G401.6 (cell line): ENCODE measurements around the gene GPSM1.

ENCODE experiments used
- FAIRE-seq: peaks from 2 replicates; lab custom pipeline; 2012; peaks lifted over from hg19 to GRCh38; lab: Jason Lieb, UNC

GPSM1 gene

DNA sequence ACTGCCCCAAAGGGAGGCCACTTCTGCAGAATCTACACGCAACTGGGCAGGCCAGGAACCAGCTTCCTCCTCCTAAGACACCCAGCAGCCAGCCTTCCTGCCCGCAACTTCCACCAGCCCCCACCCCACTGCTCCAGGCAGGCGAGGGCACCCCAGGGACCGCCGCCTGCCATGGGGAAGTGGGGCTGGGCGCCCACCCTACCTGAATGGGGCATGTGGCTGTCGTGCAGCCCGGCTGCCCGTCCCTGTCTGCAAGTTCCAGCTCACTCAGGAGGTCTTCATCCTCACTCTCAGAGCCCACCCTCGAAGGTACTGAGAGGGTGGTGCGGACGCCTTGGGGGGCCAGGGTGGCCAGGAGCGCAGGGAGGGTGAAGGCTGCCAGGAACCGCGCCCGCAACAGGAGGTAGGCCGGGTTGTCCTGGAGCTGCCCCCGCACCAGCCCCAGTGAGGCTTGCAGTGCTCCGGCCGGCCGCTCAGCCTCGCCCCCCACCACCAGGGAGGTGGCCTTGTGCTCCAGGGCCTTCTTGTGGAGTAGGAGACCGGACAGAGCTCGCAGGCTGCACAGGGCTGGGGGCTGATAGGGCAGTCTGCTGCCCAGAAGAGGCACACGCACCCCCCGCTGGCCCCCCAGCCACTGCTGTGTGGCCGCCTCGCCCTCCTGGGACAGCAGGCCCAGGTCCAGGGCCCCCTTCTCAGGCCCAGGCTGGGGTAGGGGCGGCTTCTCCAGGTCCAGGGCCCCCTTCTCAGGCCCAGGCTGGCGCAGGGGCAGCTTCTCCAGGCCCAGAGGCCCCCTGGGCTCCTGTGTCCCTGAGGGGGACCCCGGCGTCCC is 50.2 kb downstream of the GPSM1 start:
- no peak for FAIRE-seq

DNA sequence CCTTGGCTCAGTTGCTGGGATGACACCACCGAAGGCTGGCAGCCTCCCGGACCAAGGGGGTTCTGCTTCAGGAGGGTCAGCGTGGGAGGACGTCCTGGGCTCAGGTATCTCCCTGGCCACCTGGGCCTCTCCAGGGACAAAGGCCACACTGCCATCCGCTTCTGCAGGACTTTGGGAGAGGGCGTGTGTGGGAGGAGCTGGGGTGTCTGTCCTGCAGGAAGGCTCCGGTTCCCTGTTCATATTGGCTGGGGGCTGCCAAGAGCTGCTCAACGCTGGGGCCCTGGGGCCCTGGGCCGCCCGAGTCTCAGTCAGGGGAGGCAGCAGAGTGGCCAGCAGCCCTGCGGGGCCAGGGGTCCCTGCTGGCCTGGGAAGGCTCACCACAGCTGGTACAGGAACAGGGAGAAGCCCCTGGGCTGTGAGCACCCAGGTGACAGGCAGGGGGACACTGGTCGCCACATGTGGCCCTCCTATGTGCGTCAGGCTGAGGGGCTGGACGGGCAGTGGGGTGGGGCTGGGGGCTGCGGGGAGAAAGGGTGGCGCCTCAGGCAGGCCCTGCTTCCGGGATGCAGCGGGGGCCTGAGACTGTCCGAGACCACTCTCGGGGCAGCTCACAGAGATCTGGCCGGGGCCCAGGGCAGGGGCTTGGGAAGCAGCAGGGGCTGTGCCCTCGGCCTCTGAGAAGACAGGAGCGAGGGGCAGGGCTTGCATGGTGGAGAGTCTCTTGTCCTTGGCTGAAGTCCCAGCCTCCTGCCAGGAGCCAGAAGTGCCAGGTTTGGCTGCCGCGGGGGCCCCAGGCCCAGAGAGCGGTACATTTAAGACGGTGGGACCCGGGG is 51.0 kb downstream of the GPSM1 start:
- no peak for FAIRE-seq

DNA sequence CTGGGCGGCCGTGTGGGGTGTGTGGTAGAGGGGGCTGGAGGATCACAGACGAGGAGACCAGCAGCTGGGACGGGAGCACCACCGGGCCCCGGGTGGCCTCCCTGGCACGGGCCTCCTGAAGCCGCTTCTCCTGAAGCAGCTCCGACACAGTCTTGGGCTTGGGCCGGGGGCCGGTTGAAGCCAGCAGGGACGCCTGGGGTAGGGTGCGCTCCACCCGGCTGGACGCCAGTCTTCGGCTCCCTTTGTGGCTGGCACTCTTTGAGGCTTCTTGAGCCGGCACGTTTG is 51.6 kb downstream of the GPSM1 start:
- no peak for FAIRE-seq

GRCh38 chr9:136379401-136379800 is 52.1 kb downstream of the GPSM1 start:
- no peak for FAIRE-seq

- FAIRE-seq: no peak
These were observed 52.6 kb downstream of the GPSM1 start for GRCh38 chr9:136379891-136380290.

- FAIRE-seq: no peak
These were observed 53.0 kb downstream of the GPSM1 start for GRCh38 chr9:136380381-136380780.

GRCh38 chr9:136381311-136381710 is 54.0 kb downstream of the GPSM1 start:
- FAIRE-seq: no peak

GRCh38 chr9:136381966-136382513 is 54.7 kb downstream of the GPSM1 start:
- FAIRE-seq: no peak

DNA sequence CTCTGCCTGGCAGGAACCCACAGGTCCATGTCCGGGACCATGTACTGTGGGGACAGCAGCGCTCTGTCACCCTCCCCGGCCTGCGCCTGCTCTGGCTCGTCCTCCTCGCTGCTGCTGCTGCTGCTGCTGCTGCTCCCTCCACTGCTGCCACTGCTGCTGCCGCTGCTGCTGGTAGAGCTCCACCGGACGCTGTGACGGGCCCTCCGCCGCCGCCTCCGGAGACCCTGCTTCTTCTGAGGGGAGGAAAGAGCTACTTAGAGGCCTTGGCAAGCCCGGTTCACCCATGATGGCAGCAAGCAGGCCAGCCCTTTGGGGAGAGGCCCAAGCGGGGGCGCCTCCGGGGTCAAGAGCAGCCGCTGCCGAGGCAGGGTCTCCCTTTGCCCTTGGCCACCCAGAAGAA is 56.1 kb downstream of the GPSM1 start:
- FAIRE-seq: no peak

GRCh38 chr9:136385015-136385414 is 57.7 kb downstream of the GPSM1 start:
- no peak for FAIRE-seq

DNA sequence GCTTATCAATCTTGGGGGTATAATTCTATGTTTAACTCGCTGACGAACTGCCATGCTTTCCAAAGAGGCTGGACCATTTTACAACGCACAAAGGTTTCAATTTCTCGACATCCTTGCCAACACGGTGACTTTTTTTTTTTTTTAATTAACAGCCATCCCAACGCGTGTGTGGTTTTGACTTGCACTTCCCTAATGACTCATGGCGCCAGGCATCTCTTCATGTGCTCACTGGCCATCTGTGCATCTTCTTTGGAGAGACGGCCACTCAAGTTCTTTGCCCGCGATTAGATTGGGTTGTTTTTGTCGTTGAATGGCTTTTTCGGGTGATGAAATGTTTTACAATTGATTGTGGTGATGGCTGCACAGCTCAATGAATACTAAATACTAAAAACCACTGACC is 58.7 kb downstream of the GPSM1 start:
- no peak for FAIRE-seq

- no peak for FAIRE-seq
These were observed 59.9 kb downstream of the GPSM1 start for GRCh38 chr9:136387217-136387616.

DNA sequence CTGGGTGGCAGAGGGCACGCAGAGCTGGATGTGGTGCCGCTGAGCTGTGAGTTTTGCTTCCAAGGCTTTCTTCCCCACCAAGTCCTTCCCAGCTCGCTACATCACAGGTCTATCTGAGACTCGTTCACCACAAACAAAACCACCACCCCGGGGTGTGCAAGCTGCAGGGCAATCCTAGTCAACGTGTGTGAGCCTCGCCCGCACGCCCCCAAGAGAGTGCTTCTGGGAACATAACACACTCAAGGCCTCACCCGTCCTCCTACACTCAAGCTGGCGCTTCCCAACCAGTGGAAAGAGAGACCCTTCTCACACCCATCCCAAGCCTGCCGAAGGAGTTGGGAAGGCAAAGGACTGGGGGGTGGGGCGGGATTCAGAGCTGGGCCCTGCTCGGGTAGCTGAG is 62.1 kb downstream of the GPSM1 start:
- no peak for FAIRE-seq

DNA sequence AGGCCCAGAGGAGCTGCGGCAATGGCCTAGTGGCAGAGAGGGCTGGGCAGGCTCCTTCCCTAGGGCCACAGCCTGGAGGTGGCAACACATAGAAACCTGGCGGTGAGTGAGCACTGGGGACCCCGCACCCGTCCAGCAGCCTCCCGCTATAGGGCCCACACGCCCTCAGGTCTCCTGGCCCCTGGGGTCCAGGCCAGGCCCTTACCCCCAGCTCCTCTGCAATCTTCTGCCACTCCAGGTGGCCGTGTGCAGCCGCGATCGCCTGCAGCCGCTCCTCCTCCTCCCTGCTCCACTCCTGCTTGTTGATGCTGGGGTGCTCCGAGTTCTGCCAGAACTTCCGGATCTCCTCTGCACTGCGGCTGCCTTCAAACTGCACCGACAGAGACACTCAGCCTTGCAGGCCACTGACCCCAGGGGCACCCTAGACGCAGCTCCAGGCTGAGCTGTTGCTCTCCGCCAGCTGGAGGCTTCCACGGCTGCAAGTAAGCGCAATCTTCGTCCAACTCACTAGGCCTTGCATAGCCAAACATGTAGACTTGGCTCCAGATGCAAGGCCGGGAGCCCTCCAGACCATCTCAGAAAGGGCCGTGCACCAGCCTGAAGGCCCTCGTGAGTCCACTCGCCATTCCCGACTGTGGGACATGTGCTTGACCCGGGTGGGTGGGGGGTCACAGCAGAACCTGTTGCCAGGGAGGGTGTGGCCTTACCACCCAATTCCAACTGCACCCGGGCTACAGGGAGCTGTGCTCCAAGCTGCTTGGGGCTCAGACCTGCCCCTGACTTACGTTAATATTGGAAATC is 64.6 kb downstream of the GPSM1 start:
- FAIRE-seq: no peak

- FAIRE-seq: no peak
These were observed 65.5 kb downstream of the GPSM1 start for GRCh38 chr9:136392538-136393449.

GRCh38 chr9:136393531-136393930 is 66.2 kb downstream of the GPSM1 start:
- FAIRE-seq: no peak

GRCh38 chr9:136394312-136395019 is 67.1 kb downstream of the GPSM1 start:
- FAIRE-seq: no peak

DNA sequence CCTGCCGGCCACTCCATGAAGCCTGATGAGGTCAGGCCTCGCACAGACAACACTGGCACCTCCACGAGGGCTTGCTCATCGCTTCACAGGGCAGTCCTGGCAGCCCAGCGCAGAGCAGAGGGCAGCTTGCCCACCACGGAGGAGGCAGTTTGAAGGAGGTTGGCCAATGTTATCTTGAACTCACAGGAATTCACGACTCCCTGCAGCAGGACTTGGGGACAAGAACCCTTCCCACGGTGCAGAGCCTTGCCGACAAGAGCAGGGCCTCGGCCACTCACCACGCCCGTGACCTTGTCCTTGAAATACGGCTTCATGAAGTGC is 67.6 kb downstream of the GPSM1 start:
- FAIRE-seq: no peak

GRCh38 chr9:136395345-136396218 is 68.2 kb downstream of the GPSM1 start:
- no peak for FAIRE-seq

GRCh38 chr9:136396219-136396515 is 68.8 kb downstream of the GPSM1 start:
- FAIRE-seq: no peak
